ENCODE data around the gene LRRC25.

Gene LRRC25

DNA sequence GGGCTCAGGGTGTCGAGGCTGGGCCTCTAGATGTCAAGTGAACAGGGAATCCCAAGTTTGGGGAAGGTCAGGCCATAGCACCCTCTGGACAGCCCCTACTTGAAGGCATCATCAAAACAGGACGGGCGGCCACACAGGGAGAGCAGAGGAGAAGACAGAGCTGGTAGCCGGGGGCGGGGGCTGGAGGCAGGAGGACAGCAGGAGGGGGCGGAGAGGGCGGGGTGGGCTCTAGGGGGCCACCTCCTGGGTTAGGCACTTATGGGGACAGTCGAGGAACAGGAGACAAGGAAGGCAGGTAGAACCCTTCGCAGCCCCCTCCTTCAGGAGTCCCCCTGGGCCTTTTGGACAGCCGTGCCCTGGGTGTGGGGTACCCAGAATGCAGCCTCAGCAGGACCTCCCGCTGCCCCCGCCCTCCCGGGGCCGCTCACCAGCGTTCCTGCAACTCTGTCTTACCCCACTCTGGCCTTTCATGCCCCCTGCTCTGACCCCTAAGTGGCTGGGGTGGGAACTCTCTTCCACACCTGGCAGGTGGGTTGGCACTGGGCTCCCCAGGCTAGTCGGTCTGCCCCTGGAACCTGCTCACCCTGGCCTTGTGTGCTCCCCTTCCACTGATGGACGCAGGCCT is 27.6 kb upstream of the LRRC25 start:
- no peak for DNase-seq (ENCODE audit: low read depth in 2 of 2)

- no peak for DNase-seq (ENCODE audit: low read depth in 2 of 2)
Measured at GRCh38 chr19:18424122-18424889, 26.9 kb upstream of the LRRC25 start.

DNA sequence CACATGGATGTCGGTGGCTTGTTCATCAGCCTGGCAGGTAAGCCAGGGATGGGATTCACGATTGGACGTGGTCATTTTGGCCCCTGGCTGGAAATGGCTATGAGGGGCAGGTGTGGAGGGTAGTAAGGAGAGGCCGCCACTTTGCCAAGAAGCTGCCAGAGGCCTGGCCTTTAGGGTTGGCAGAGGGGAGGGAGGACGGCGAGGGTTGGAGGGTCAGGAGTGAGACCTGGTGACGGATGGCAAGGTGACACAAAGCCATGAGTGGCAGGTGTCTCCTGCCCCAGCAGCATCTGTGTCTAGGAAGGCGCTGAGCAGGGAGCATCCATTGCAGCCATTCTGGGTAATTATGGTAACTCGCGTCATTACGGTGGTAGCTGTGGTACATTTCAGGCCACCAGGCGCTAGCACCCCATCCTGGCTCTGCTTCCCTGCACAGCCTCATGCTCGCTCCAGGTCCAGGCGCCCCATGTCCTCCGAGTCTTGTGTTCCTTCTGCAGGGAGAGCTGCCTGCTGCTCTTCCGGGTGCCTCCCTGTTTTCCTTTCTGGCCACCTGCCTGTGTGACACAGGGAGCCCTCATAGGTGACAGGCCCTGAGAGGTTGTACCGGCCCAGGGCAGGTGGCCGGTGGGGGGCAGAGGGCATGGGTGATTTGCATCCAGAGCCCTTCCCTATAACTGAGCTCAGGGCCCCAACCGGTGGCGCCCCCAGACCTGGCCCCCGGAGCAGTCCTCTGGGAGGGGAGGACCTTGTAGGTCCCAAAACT is 26.0 kb upstream of the LRRC25 start:
- DNase-seq (ENCODE audit: low read depth in 2 of 2) = no peak

- no peak for DNase-seq (ENCODE audit: low read depth in 2 of 2)
Measured at GRCh38 chr19:18422530-18423191, 25.2 kb upstream of the LRRC25 start.

GRCh38 chr19:18421371-18421959 is 24.0 kb upstream of the LRRC25 start:
- no peak for DNase-seq (ENCODE audit: low read depth in 2 of 2)

DNA sequence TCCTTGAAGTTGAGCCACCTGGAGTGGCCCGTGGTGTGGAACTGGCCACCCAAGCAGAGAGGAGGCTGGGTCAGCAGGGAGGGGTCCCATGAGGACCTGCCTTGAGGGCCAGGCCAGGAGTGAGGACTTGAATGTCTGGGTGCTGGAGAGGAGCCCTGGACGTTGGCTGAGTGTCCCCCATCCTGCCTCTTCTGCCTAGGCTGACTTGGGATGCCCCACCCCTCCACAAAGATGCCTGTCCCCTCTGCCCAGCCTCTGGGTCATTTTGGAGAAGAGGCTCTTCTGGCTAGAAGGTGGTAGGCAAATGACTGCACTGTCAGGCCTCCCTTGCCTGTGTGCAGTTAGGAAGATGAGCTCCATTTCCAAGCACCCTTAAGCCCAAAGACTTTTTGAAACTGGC is 23.5 kb upstream of the LRRC25 start:
- DNase-seq (ENCODE audit: low read depth in 2 of 2) = no peak

DNA sequence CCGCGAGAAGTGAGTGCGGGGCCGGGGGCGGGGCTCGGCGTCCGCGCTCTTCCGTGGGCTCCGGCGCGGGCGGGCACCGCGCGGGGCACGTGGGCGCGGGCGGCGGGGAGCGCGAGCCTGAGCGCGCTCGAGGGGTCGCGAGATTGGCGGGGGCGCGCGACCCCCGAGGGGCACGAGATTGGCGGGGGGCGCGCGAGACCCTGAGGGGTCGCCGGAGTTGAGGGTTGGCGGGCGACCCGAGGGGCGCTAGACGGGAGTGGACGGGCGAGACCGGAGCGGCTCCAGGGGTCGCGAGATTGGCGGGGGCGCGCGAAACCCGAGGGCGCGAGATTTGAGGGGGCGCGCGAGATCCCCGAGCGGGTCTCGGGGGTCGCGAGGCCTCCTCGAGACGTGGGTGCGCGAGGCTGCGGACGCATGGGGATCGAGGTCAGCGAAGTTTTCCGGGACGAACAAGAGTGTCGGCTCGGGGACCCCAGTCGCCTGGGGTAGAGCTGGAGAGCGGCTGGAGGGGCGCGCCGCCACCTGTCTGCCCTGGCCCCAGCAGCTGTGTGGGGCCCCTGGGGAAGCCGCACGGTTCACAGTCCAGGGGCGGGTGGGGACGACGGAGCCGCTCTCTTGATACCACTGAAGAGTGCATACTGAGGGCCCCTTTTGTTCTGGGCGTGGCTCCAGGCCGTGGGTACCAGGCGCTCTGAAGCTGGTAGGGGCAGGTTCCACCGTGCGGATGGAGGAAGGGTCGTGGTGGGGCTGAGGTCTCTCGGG is 22.5 kb upstream of the LRRC25 start:
- DNase-seq (ENCODE audit: low read depth in 2 of 2) = no peak

- peak in 1 of 2 donors; percentile 38 for DNase-seq (ENCODE audit: low read depth in 2 of 2)
Measured at GRCh38 chr19:18419195-18419698, 21.8 kb upstream of the LRRC25 start, which contains the start of gene SSBP4. TSS of gene SSBP4 (plus strand) at chr19:18419398. CDS start at chr19:18419649, 251 bp downstream.

DNA sequence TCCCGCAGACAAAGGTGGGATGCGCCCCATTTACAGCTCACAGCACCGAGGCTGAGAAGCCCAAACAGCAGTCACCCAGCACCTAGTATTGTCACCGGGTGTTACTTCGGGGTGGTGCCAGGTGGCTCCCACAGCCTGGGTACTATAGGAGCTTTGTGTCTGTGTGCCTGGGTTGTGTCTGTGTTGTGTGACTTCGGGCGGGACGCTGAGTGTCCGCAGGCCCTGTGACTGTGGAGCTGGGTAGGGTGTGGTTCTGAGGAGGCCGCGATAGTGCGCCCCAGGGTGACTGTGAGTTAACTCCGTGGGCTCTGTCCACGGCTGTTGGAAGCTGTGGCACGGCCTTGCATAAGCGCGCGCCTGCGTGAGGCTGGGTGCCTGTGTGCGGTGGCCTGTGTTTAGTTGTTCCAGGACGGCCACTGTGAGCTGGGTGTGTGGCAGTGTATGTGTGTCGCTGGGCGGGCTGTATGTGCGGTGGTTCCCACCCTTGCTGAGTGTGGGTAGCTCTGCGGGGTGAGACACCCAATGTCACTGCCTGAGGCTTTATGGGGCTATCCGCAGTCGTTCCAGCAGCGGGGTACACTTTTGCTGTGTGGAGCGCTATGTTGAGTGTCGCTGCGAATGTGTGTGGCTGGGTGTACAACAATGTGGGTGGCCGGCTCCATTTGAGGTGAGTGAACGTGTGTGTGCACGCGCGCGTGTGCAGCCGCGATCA is 21.2 kb upstream of the LRRC25 start:
- no peak for DNase-seq (ENCODE audit: low read depth in 2 of 2)

- DNase-seq (ENCODE audit: low read depth in 2 of 2) = no peak
Measured at GRCh38 chr19:18418029-18418482, 20.6 kb upstream of the LRRC25 start.

DNA sequence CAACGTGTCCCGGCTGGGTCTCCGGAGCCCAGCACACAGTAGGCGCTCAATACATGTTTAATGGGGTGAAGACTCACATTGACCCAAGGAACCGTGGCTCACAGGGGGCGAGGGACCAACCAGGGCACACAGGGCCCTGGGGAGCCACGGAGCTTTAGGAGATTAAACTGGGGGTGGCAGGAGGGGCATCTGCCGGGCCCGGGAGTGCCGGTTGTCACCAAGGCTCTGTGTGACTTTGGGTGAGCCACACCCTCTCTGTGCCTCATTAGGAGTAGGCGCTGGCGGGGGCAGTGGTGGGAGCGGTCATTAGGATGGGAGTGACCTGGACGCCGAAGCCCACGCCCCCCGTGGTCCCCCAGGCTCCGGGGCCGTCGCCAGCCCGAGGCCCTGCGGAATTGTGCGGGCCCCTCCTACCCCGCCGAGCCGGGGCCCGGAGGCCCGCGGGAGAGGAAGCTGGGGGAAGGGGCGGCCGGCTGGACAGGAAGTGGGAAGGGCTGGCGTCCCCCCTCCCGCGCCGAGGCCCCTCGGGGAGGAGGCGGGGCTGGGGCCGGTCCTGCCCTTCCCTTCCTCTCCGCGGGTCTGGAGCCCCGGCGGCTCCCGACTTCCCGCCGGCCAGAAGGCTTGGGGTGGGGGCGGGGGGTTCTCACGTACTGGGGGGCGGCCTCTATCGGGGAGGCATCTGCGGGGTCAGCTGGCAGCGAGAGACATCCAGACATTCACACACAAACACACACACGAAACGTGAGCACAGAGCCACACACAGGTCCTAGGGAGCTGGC is 20.0 kb upstream of the LRRC25 start:
- DNase-seq (ENCODE audit: low read depth in 2 of 2) = no peak

DNA sequence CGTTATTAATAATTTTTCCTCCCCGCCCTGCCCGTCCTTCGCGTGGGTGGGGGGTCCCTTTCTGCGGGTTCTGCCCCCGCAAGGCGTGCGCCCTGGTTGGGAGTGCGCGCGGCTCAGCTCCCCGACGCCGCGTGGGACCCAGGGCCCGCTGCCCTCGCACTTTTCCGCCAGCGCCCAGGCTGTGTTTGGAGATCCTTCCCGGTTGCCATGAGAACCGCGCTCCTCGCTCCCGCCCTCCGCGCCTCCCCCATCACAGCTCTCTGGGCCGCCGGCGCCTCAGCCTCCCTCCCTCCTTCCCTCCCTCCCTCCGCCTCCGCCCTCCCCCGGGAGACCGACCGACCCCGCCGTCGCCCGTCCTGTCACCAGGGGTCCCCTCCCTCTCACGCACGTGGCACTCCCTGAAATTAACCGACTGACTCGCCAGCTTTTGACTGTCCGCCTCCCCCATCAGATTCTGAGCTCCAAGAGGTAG is 19.4 kb upstream of the LRRC25 start:
- DNase-seq (ENCODE audit: low read depth in 2 of 2) = peak; percentile 40 to 55

DNA sequence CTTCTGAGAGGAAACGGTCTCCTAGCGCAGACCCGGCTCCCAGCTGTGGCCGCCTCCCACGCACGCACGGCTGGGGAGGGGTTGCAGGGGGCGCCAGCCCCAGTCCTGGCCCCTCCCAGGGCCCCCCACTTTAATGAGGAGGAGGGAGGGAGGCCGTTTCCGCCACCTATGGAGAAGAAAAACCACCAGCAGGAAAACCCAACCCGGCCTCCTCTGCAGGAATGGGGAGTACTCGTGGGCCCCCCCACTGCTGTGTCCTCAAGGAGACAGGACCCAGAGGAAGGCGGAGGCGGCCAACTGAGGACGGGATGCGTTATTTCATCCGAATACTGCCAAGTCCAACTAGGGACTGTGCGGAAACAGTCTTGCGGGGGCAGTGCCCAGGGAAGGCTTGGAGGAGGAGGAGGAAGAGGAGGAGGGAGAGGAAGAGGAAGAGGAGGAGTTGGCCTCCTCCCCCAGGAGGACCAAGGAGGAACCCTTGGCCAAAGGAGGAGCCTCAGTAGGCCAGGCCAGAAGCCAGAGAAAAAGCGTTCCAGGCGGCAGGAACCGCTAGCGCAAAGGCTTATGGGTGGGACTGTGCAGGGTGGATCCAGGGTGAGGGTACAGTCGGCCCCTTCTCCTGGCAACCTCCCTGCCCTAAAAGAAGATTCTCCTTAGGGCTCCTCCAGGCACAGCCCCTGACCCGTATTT is 17.9 kb upstream of the LRRC25 start:
- no peak for DNase-seq (ENCODE audit: low read depth in 2 of 2)

GRCh38 chr19:18414504-18415177 is 17.2 kb upstream of the LRRC25 start:
- DNase-seq (ENCODE audit: low read depth in 2 of 2) = no peak

DNA sequence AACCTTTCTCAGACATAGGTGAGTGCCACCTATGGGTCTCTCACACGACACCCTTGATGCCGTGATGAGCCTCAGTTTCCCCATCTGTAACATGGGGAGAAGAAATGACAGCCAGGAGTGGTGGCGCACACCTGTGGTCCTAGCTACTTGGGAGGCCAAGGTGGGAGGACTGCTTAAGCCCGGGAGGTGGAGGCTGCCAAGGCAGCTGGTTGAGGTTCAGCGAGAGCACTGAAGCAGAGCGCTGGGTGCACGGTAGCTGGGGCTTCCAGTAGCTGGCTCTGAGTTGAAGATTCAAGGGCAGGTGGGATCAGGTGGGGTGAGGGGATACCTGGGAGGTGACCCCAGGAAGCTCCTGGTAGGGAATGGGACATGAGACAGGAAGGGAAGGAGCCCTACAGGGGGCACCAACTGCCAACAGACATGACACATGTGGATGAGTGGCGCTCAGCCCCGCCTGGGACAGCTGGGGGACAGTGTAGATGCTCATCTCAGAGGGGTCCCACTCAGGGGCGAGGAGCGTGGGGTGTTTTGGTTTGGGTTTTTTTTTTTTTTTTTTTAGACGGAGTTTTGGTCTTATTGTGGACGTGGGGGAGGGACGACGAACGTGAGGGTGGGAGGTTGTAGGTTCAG is 15.3 kb upstream of the LRRC25 start:
- DNase-seq (ENCODE audit: low read depth in 2 of 2) = no peak

DNA sequence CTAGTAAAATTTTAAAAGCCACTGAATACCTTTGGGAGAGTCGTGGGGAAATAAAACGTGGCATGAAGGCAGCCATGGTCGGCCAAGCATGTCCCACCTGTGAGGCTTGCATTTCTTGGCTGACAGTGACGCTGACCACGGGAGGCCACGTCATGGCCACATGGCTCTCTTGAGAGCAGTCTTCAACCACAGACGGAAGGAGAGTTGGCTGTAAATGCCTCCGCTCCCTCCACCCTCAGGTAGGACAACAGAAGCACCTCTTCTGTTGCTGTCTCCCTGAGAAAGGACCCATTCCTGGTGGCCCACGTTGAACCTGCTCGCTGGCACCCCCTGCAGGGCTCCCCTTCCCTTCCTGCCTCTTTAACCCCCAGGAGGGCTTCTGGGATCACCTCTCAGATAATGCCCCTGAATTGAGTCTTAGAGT is 10.6 kb upstream of the LRRC25 start:
- no peak for DNase-seq (ENCODE audit: low read depth in 2 of 2)

- no peak for DNase-seq (ENCODE audit: low read depth in 2 of 2)
Measured at GRCh38 chr19:18406749-18407148, 9.3 kb upstream of the LRRC25 start.

All from stimulated activated CD8-positive, alpha-beta memory T cell treated with anti-CD3 and anti-CD28 coated beads, Interleukin-2, amount 100 ng/mL, for 1 hour (primary cell).